Vagina (tissue), 2 donors: Measurements from ENCODE around the gene CEP63.

ENCODE experiments used
- CTCF ChIP-seq, 3 experiments: fragments of 450-650 bp in 2 of 3; fragments of 200-600 bp in 1 of 3; sonication (generic) in 1 of 3; IDR thresholded peaks; one replicate each; pipeline ENCODE4 v1.5.1; 2017 to 2019; ENCODE audit warnings: antibody characterized with exemption in 3 of 3, mild to moderate bottlenecking in 2 of 3, moderate library complexity in 2 of 3
- POLR2A ChIP-seq, 2 donors: fragments of 450-650 bp; IDR thresholded peaks; one replicate each; pipeline ENCODE4 v1.6.1; 2017; ENCODE audit warnings: antibody characterized with exemption in 2 of 2, mild to moderate bottlenecking in 2 of 2, moderate library complexity in 2 of 2

GRCh38 chr3:134480546-134480945 is 5.3 kb upstream of the CEP63 start:
- no peak for TF ChIP-seq CTCF (IDR thresholded peaks at IDR 0.05)
- no peak for TF ChIP-seq POLR2A (IDR thresholded peaks at IDR 0.05)
